CD4-positive, CD25-positive, alpha-beta regulatory T cell (primary cell): Measurements from ENCODE around the gene TMCC3. TPM values are rescaled to one million over a fixed set of nuclear protein-coding genes. Genes with fewer than 3 reads are reported as not detected.
"Not testable (repeated sequence)": the region's sequence is repeated elsewhere in the genome, so short reads cannot be mapped to it uniquely, and the experiment has no call there.

ENCODE experiments used
- ATAC-seq, 2 donors: fragments of 150-1000 bp; cut with Tn5 transposase; one replicate each; pipeline ENCODE4 v1.10.0; 2021; ENCODE audit warnings: low read depth in 2 of 2, moderate number of reproducible peaks in 2 of 2, moderate library complexity in 1 of 2
- DNase-seq, 3 donors: peaks; one replicate each; pipeline versions ENCODE4 v3.0.0 to v3.0.0-alpha.2; 2012 to 2022; ENCODE audit warnings: mixed read lengths in 1 of 3
- H3K27ac ChIP-seq: one replicate; pipeline ENCODE4 v1.7.0; 2013; ENCODE audit warnings: mild to moderate bottlenecking, low read length; ENCODE audit not compliant: insufficient read depth, poor library complexity, severe bottlenecking
- H3K27me3 ChIP-seq: one replicate; pipeline ENCODE4 v1.7.0; 2013; ENCODE audit warnings: low read length; ENCODE audit not compliant: control insufficient read depth, insufficient read depth
- H3K36me3 ChIP-seq: one replicate; pipeline ENCODE4 v1.7.0; 2013; ENCODE audit warnings: mild to moderate bottlenecking, low read length, moderate library complexity; ENCODE audit not compliant: control insufficient read depth, insufficient read depth
- H3K4me1 ChIP-seq: 2 replicates; pipeline ENCODE4 v1.7.0; 2013; ENCODE audit warnings: mild to moderate bottlenecking, low read length; ENCODE audit not compliant: insufficient read depth, control insufficient read depth, poor library complexity, severe bottlenecking
- H3K4me3 ChIP-seq: one replicate; pipeline ENCODE4 v1.7.0; 2013; ENCODE audit warnings: low read depth, mild to moderate bottlenecking, low read length, moderate library complexity
- H3K9me3 ChIP-seq, 2 experiments: 1 replicate in 1 of 2; 2 replicates in 1 of 2; pipeline ENCODE4 v1.7.0; 2013; ENCODE audit warnings: low read length in 2 of 2, mild to moderate bottlenecking in 1 of 2, moderate library complexity in 1 of 2; ENCODE audit not compliant: control insufficient read depth in 2 of 2
- H3K27ac Mint-ChIP-seq, 3 donors: one replicate each; pipeline ENCODE4 v1.8.0; 2020 to 2022; ENCODE audit warnings: mild to moderate bottlenecking in 3 of 3, mixed read lengths in 3 of 3, moderate library complexity in 2 of 3
- H3K27me3 Mint-ChIP-seq: one replicate; pipeline ENCODE4 v1.8.0; 2022; ENCODE audit warnings: mild to moderate bottlenecking, mixed read lengths
- H3K36me3 Mint-ChIP-seq: one replicate; pipeline ENCODE4 v1.8.0; 2020; ENCODE audit warnings: mixed read lengths
- H3K4me1 Mint-ChIP-seq, 4 donors: one replicate each; pipeline ENCODE4 v1.8.0; 2020 to 2022; ENCODE audit warnings: mixed read lengths in 4 of 4, mild to moderate bottlenecking in 1 of 4
- H3K4me3 Mint-ChIP-seq, 4 donors: one replicate each; pipeline ENCODE4 v1.8.0; 2020 to 2022; ENCODE audit warnings: mild to moderate bottlenecking in 4 of 4, mixed read lengths in 4 of 4, moderate library complexity in 3 of 4
- H3K9me3 Mint-ChIP-seq, 7 donors: one replicate each; pipeline ENCODE4 v1.8.0; 2020 to 2022; ENCODE audit warnings: mixed read lengths in 7 of 7, mild to moderate bottlenecking in 3 of 7, moderate library complexity in 2 of 7
- polyA plus RNA-seq, 4 donors: library from polyadenylated mRNA; unstranded; fragments of 300-500 nt; fragmentation: Illumina TruSeq; gene quantifications; one replicate each; pipeline ENCODE4 v1.2.3, GENCODE V29; 2021
- total RNA-seq: library from RNA; stranded (reverse); gene quantifications from one replicate; pipeline ENCODE4 v1.2.3, GENCODE V29; 2022

The TMCC3 gene
- total and polyA plus RNA-seq, 5 donors from 2014 or later, result 0.06 to 0.83 (median 0.32) TPM

- Mint-ChIP-seq H3K36me3 (no peaks in the 10 kb centered on the region), H3K27ac (no peak overlapping the region), H3K4me3 (no peak overlapping the region), H3K9me3 (peaks cover 0 to 14% (median 2%) of the 10 kb centered on the region in 7 donors), H3K4me1 (no peaks in the 10 kb centered on the region), H3K27me3 (peaks cover 43% of the 10 kb centered on the region)
- H3K4me3 ChIP-seq, result no peak overlapping the region
- no peak overlapping the region for H3K27ac ChIP-seq
- DNase-seq (no peak), ATAC-seq (no peak)
- H3K4me1 ChIP-seq, result no peaks in the 10 kb centered on the region
- peaks cover 6% of the 10 kb centered on the region for H3K27me3 ChIP-seq
- H3K36me3 ChIP-seq, result no peaks in the 10 kb centered on the region
- no peaks in the 10 kb centered on the region for H3K9me3 ChIP-seq
Measured at GRCh38 chr12:94604366-94604698, 46.0 kb downstream of the TMCC3 start.

- Mint-ChIP-seq H3K4me3 (no peak overlapping the region), H3K27me3 (peaks cover 43% of the 10 kb centered on the region), H3K27ac (no peak overlapping the region), H3K9me3 (peaks cover 0 to 14% (median 2%) of the 10 kb centered on the region in 7 donors), H3K36me3 (no peaks in the 10 kb centered on the region), H3K4me1 (no peaks in the 10 kb centered on the region)
- ATAC-seq (peak in 1 of 2 donors; percentile 42), DNase-seq (peak in 2 of 3 donors; percentile 17 to 55)
- Histone ChIP-seq H3K4me1 (no peaks in the 10 kb centered on the region), H3K4me3 (no peak overlapping the region), H3K36me3 (no peaks in the 10 kb centered on the region), H3K27ac (no peak overlapping the region), H3K27me3 (peaks cover 7% of the 10 kb centered on the region), H3K9me3 (no peaks in the 10 kb centered on the region)
Measured at GRCh38 chr12:94603434-94604365, 46.7 kb downstream of the TMCC3 start.

GRCh38 chr12:94602024-94602423 lies 48.3 kb downstream of the TMCC3 start:
- no peaks in the 10 kb centered on the region for H3K4me1 ChIP-seq
- ATAC-seq (no peak), DNase-seq (no peak)
- H3K4me1 Mint-ChIP-seq, result no peaks in the 10 kb centered on the region
- H3K4me3 ChIP-seq, result no peak overlapping the region
- H3K36me3 Mint-ChIP-seq, result no peaks in the 10 kb centered on the region
- no peaks in the 10 kb centered on the region for H3K9me3 ChIP-seq
- H3K27ac ChIP-seq, result no peak overlapping the region
- H3K27ac Mint-ChIP-seq, result no peak overlapping the region
- H3K4me3 Mint-ChIP-seq, result no peak overlapping the region
- H3K27me3 ChIP-seq, result peaks cover 8% of the 10 kb centered on the region
- H3K9me3 Mint-ChIP-seq, result peaks cover 0 to 9% (median under 1%) of the 10 kb centered on the region in 7 donors
- no peaks in the 10 kb centered on the region for H3K36me3 ChIP-seq
- H3K27me3 Mint-ChIP-seq, result peaks cover 35% of the 10 kb centered on the region

DNA sequence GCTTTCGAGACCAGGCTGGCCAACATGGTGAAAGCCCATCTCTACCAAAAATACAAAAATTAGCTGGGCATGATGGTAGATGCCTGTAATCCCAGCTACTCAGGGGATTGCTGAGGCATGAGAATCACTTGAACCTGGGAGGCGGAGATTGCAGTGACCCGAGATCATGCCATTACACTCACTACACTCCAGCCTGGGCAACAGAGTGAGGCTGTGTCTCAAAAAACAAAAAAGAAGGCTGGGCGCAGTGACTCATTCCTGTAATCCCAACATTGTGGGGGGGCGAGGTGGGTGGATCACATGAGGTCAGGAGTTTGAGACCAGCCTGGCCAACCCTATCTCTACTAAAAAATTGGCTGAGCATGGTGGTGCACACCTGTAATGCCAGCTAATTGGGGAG lies 49.0 kb downstream of the TMCC3 start:
- H3K9me3 Mint-ChIP-seq, H3K4me1 ChIP-seq, H3K9me3 ChIP-seq, H3K4me3 ChIP-seq, H3K27ac Mint-ChIP-seq, DNase-seq, H3K4me1 Mint-ChIP-seq, H3K36me3 ChIP-seq, H3K4me3 Mint-ChIP-seq, H3K27ac ChIP-seq, ATAC-seq, H3K36me3 Mint-ChIP-seq: not testable (repeated sequence)
- H3K27me3 Mint-ChIP-seq, result peaks cover 35% of the 10 kb centered on the region
- H3K27me3 ChIP-seq, result peaks cover 11% of the 10 kb centered on the region

GRCh38 chr12:94599189-94599588 lies 51.2 kb downstream of the TMCC3 start:
- Histone ChIP-seq H3K4me3 (no peak overlapping the region), H3K9me3 (no peaks in the 10 kb centered on the region), H3K27me3 (peaks cover 11% of the 10 kb centered on the region), H3K4me1 (no peaks in the 10 kb centered on the region), H3K36me3 (no peaks in the 10 kb centered on the region), H3K27ac (no peak overlapping the region)
- Mint-ChIP-seq H3K27ac (no peak overlapping the region), H3K27me3 (peaks cover 18% of the 10 kb centered on the region), H3K4me3 (no peak overlapping the region), H3K9me3 (no peaks in the 10 kb centered on the region), H3K36me3 (no peaks in the 10 kb centered on the region), H3K4me1 (no peaks in the 10 kb centered on the region)
- DNase-seq, result no peak
- no peak for ATAC-seq

- Mint-ChIP-seq H3K27me3 (peaks cover 11% of the 10 kb centered on the region), H3K4me1 (no peaks in the 10 kb centered on the region), H3K9me3 (no peaks in the 10 kb centered on the region), H3K4me3 (no peak overlapping the region), H3K27ac (no peak overlapping the region), H3K36me3 (no peaks in the 10 kb centered on the region)
- no peak for ATAC-seq
- Histone ChIP-seq H3K27ac (no peak overlapping the region), H3K9me3 (no peaks in the 10 kb centered on the region), H3K27me3 (peaks cover 11% of the 10 kb centered on the region), H3K4me1 (no peaks in the 10 kb centered on the region), H3K4me3 (no peak overlapping the region), H3K36me3 (no peaks in the 10 kb centered on the region)
- DNase-seq, result no peak
Measured at GRCh38 chr12:94597268-94597667, 53.1 kb downstream of the TMCC3 start.

DNA sequence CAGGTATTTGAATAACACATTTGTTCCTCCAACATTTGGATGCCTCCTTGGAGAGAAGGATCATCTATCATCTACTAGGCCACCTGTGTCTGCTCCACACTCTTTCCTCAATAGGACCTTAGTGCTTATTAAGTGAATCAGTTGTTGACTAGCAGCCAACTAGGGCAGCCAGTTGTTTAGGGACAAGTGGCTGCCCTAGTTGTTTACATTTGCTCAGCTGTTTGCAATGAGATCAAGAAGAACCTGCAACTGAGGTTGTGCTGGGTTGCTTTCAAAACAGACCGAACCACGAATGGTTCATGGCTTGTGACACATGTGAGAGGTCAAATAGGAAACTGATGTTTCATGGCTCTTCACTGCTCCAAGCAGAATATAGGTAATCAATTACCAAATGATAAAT lies 53.8 kb downstream of the TMCC3 start:
- Mint-ChIP-seq H3K4me1 (no peaks in the 10 kb centered on the region), H3K9me3 (no peaks in the 10 kb centered on the region), H3K36me3 (no peaks in the 10 kb centered on the region), H3K27ac (no peak overlapping the region), H3K27me3 (peaks cover 14% of the 10 kb centered on the region), H3K4me3 (no peak overlapping the region)
- H3K27me3 ChIP-seq, result peaks cover 8% of the 10 kb centered on the region
- H3K27ac ChIP-seq, result no peak overlapping the region
- DNase-seq (no peak), ATAC-seq (no peak)
- H3K4me3 ChIP-seq, result no peak overlapping the region
- no peaks in the 10 kb centered on the region for H3K4me1 ChIP-seq
- no peaks in the 10 kb centered on the region for H3K9me3 ChIP-seq
- no peaks in the 10 kb centered on the region for H3K36me3 ChIP-seq

- ATAC-seq, result no peak
- H3K9me3 Mint-ChIP-seq, result no peaks in the 10 kb centered on the region
- no peak overlapping the region for H3K27ac ChIP-seq
Measured at GRCh38 chr12:94595152-94595551, 55.2 kb downstream of the TMCC3 start.

More at GRCh38 chr12:94595152-94595551, 55.2 kb downstream of the TMCC3 start:
- Mint-ChIP-seq H3K4me1 (no peaks in the 10 kb centered on the region), H3K4me3 (no peak overlapping the region), H3K27me3 (peaks cover 9% of the 10 kb centered on the region), H3K36me3 (no peaks in the 10 kb centered on the region), H3K27ac (no peak overlapping the region)
- H3K27me3 ChIP-seq, result peaks cover 6% of the 10 kb centered on the region
- H3K36me3 ChIP-seq, result no peaks in the 10 kb centered on the region
- no peak for DNase-seq
- no peak overlapping the region for H3K4me3 ChIP-seq
- no peaks in the 10 kb centered on the region for H3K9me3 ChIP-seq
- H3K4me1 ChIP-seq, result no peaks in the 10 kb centered on the region
